K562 (cell line): ENCODE measurements around the gene PPDPF. TPM values are rescaled to one million over a fixed set of nuclear protein-coding genes. Genes with fewer than 3 reads are reported as not detected.

ENCODE experiments used
- HLTF ChIP-seq: fragments of 450-650 bp; IDR thresholded peaks from 2 replicates; pipeline ENCODE4 v1.6.1; 2016
- JUN ChIP-seq, 2 experiments: sonication (generic) in 1 of 2; formaldehyde crosslinking in 1 of 2; IDR thresholded peaks; 2 replicates each; pipeline versions ENCODE4 v1.6.1 to v1.8.0; 2012 to 2022; ENCODE audit warnings: borderline replicate concordance in 2 of 2, mild to moderate bottlenecking in 2 of 2, improper control_type of control experiment in 1 of 2, low read depth in 1 of 2, low read length in 1 of 2, missing genetic modification reagents in 1 of 2
- NFIC ChIP-seq: fragments of 450-650 bp; IDR thresholded peaks from 2 replicates; pipeline ENCODE4 v1.6.1; 2017; ENCODE audit warnings: mild to moderate bottlenecking, inconsistent platforms
- NKRF ChIP-seq: fragments of 450-650 bp; IDR thresholded peaks from 2 replicates; pipeline ENCODE4 v1.6.1; 2016; ENCODE audit warnings: borderline replicate concordance
- NR2C1 ChIP-seq, 2 experiments: fragments of 450-650 bp; IDR thresholded peaks; 2 replicates each; pipeline ENCODE4 v1.6.1; 2017; ENCODE audit warnings: mild to moderate bottlenecking in 2 of 2, antibody characterized with exemption in 1 of 2, inconsistent platforms in 1 of 2, missing compliant biosample characterization in 1 of 2, missing genetic modification characterization in 1 of 2
- PRPF4 ChIP-seq: fragments of 200-400 bp; formaldehyde crosslinking; IDR thresholded peaks from one replicate; pipeline ENCODE4 v1.6.1; 2017; ENCODE audit warnings: low read length, low read depth, mild to moderate bottlenecking; ENCODE audit not compliant: insufficient read depth, poor library complexity, severe bottlenecking
- RCOR1 ChIP-seq, 2 experiments: IDR thresholded peaks; 2 replicates each; pipeline ENCODE4 v1.6.1; 2012; ENCODE audit warnings: low read depth in 2 of 2, low read length in 2 of 2, borderline replicate concordance in 1 of 2, improper control_type of control experiment in 1 of 2
- SIN3A ChIP-seq, 2 experiments: fragments of 150-350 bp in 1 of 2; IDR thresholded peaks; 2 replicates each; pipeline ENCODE4 v1.6.1; 2011 to 2016; ENCODE audit warnings: borderline replicate concordance in 2 of 2, low read depth in 2 of 2, low read length in 2 of 2, mild to moderate bottlenecking in 2 of 2, moderate library complexity in 2 of 2; ENCODE audit not compliant: control insufficient read depth in 1 of 2
- TAF1 ChIP-seq: IDR thresholded peaks from 2 replicates; pipeline ENCODE4 v1.6.1; 2011; ENCODE audit warnings: mild to moderate bottlenecking, low read length, moderate library complexity; ENCODE audit not compliant: insufficient read depth, control insufficient read depth, severe bottlenecking; ENCODE audit errors: extremely low read depth
- USF2 ChIP-seq: sonication (generic); formaldehyde crosslinking; IDR thresholded peaks from 2 replicates; pipeline ENCODE4 v1.5.0; 2020; ENCODE audit warnings: missing genetic modification reagents
- ZFP91 ChIP-seq: sonication (generic); formaldehyde crosslinking; IDR thresholded peaks from 2 replicates; pipeline ENCODE4 v1.8.0; 2022; ENCODE audit warnings: mild to moderate bottlenecking, missing genetic modification reagents
- ZNF561 ChIP-seq: fragments of 450-650 bp; formaldehyde crosslinking; conservative IDR thresholded peaks from 2 replicates; pipeline ENCODE4 v1.4.0; 2020; ENCODE audit warnings: mild to moderate bottlenecking, moderate library complexity
- polyA plus RNA-seq, 8 experiments: library from polyadenylated mRNA; depleted of rRNA in 4 of 8; stranded (reverse) in 5 of 8; unstranded in 3 of 8; fragments of >200 nt; fragmentation: Nextera tagmentation in 2 of 8; fragmentation: Illumina TruSeq in 1 of 8; extraction: Ambion mirVana in 2 of 8; extraction: Trizol in 1 of 8; gene quantifications; 2 replicates each; pipeline versions ENCODE4 v1.2.1 to v1.2.3, GENCODE V29; 2011 to 2014; ENCODE audit warnings: inconsistent platforms in 1 of 8, missing spikeins in 1 of 8
- total RNA-seq, 7 experiments: library from RNA; depleted of rRNA in 6 of 7; stranded (reverse); fragments of >200 nt in 6 of 7; fragmentation: Illumina TruSeq in 2 of 7; extraction: Trizol in 2 of 7; gene quantifications; 2 replicates each; pipeline versions ENCODE4 v1.2.1 to v1.2.3, GENCODE V29; 2011 to 2021; ENCODE audit warnings: low replicate concordance in 1 of 7

Gene PPDPF
- total and polyA plus RNA-seq, 9 of the 15 experiments (the other 6 are each of a cell fraction or from before 2014, with no cell fraction given): 0.77 to 233 (median 10.5) TPM

GRCh38 chr20:63484651-63485403 is 35.7 kb upstream of the PPDPF start (continued):
- TF ChIP-seq USF2 (CRISPR knock-in tag): no peak
- TF ChIP-seq SIN3A (IDR thresholded peaks at IDR 0.05; ENCODE audit: borderline replicate concordance in 2 of 2, control insufficient read depth in 1 of 2, low read depth in 2 of 2, low read length in 2 of 2): no peak
- TF ChIP-seq ZFP91 (CRISPR knock-in tag): no peak
- TF ChIP-seq TAF1: no peak
- TF ChIP-seq NR2C1 (IDR thresholded peaks at IDR 0.05): no peak
- TF ChIP-seq NR2C1 (tag; IDR thresholded peaks at IDR 0.05): no peak
- TF ChIP-seq PRPF4: no peak
- no peak for TF ChIP-seq NKRF
- TF ChIP-seq ZNF561 (CRISPR knock-in tag): no peak
- TF ChIP-seq RCOR1 (IDR thresholded peaks at IDR 0.05; ENCODE audit: borderline replicate concordance in 1 of 2, low read depth in 2 of 2, low read length in 2 of 2): no peak
- TF ChIP-seq NFIC: no peak
- no peak for TF ChIP-seq HLTF
- no peak for TF ChIP-seq JUN (IDR thresholded peaks at IDR 0.05; ENCODE audit: borderline replicate concordance, low read depth, low read length)
- TF ChIP-seq JUN (CRISPR knock-in tag; IDR thresholded peaks at IDR 0.05; ENCODE audit: borderline replicate concordance): no peak
